HCT116 (cell line): Measurements from ENCODE around the gene PLEKHG5. TPM values are rescaled to one million over a fixed set of nuclear protein-coding genes. Genes with fewer than 3 reads are reported as not detected.

Experiments
- ATAC-seq: fragments of 200-7000 bp; cut with Tn5 transposase; 2 replicates; pipeline ENCODE4 v1.9.1; 2020; ENCODE audit warnings: mild to moderate bottlenecking, moderate library complexity
- BruUV-seq: library from RNA; stranded (reverse); fragments of 400-500 nt; replicated peaks from 2 replicates; lab custom pipeline; 2021; lab: Mats Ljungman, UMichigan
- CTCF ChIA-PET: fragments of 300-600 bp; sonication (Branson Sonifier 250); formaldehyde crosslinking; loops from one replicate; lab custom pipeline; 2021; ENCODE audit warnings: antibody characterized with exemption; lab: Charles Lee
- POLR2A ChIA-PET: fragments of 300-600, 350-600 bp; sonication (Branson Sonifier 250); formaldehyde crosslinking; loops from one replicate; lab custom pipeline; 2021; ENCODE audit warnings: antibody characterized with exemption; lab: Charles Lee
- RAD21 ChIA-PET, 2 experiments: fragments of 300-600 bp; sonication (Branson Sonifier 250); formaldehyde crosslinking; loops; one replicate each; lab custom pipeline; 2023; ENCODE audit warnings: low total read pairs in 2 of 2; ENCODE audit not compliant: uncharacterized antibody in 2 of 2, unreplicated experiment in 2 of 2, low non-redundant PET in 1 of 2; lab: Charles Lee
- DNase-seq: peaks from one replicate; pipeline ENCODE4 v3.0.0-alpha.2; 2010; ENCODE audit warnings: low read depth, low spot score
- H2AFZ ChIP-seq: fragments of 200-600 bp; shearing (Covaris generic), sonication (generic); 2 replicates; pipeline ENCODE4 v1.6.1; 2017; ENCODE audit warnings: low read depth, mixed run types, mixed read lengths, antibody characterized with exemption, low read length; ENCODE audit not compliant: poor library complexity, severe bottlenecking
- H3K27ac ChIP-seq: 2 replicates; pipeline ENCODE4 v1.5.1; 2012; ENCODE audit warnings: low read depth, low read length
- H3K27me3 ChIP-seq: fragments of 200-600 bp; sonication (generic); 2 replicates; pipeline ENCODE4 v1.6.1; 2016; ENCODE audit warnings: mixed run types, low read length, mixed read lengths; ENCODE audit not compliant: insufficient read depth
- H3K36me3 ChIP-seq, 2 experiments: fragments of 200-500 bp in 1 of 2; fragments of 200-600 bp in 1 of 2; sonication (Bioruptor generic) in 1 of 2; sonication (generic) in 1 of 2; 2 replicates each; pipeline versions ENCODE4 v1.5.1 to v1.6.1; 2014 to 2016; ENCODE audit warnings: low read length in 2 of 2, inconsistent platforms in 1 of 2, mixed read lengths in 1 of 2, mixed run types in 1 of 2; ENCODE audit not compliant: insufficient read depth in 2 of 2, control insufficient read depth in 1 of 2
- H3K4me1 ChIP-seq, 2 experiments: fragments of 200-600 bp in 1 of 2; sonication (generic) in 1 of 2; 2 replicates each; pipeline versions ENCODE4 v1.5.1 to v1.6.1; 2012 to 2017; ENCODE audit warnings: low read length in 2 of 2, inconsistent platforms in 1 of 2, mild to moderate bottlenecking in 1 of 2, mixed read lengths in 1 of 2, mixed run types in 1 of 2, moderate library complexity in 1 of 2; ENCODE audit not compliant: insufficient read depth in 2 of 2, control insufficient read depth in 1 of 2
- H3K4me2 ChIP-seq: fragments of 200-600 bp; sonication (generic); 2 replicates; pipeline ENCODE4 v1.6.1; 2017; ENCODE audit warnings: mixed run types, low read length, mixed read lengths
- H3K4me3 ChIP-seq, 2 experiments: fragments of 200-600 bp in 1 of 2; sonication (generic) in 1 of 2; replicated peaks in 1 of 2; 2 replicates each; pipeline ENCODE4 v1.5.1; 2011 to 2016; ENCODE audit warnings: low read length in 2 of 2, control low read depth in 1 of 2, low read depth in 1 of 2, mild to moderate bottlenecking in 1 of 2, mixed read lengths in 1 of 2, mixed run types in 1 of 2
- H3K79me2 ChIP-seq: fragments of 200-600 bp; sonication (generic); 2 replicates; pipeline ENCODE4 v1.6.1; 2017; ENCODE audit warnings: mild to moderate bottlenecking, mixed run types, low read length, moderate library complexity, mixed read lengths; ENCODE audit not compliant: insufficient read depth
- H3K9ac ChIP-seq: fragments of 200-600 bp; sonication (generic); 2 replicates; pipeline ENCODE4 v1.6.1; 2016; ENCODE audit warnings: low read length, mixed read lengths
- H3K9me2 ChIP-seq: fragments of 200-600 bp; sonication (generic), shearing (Covaris generic); 2 replicates; pipeline ENCODE4 v1.6.1; 2017; ENCODE audit warnings: mixed run types, mild to moderate bottlenecking, moderate library complexity; ENCODE audit not compliant: insufficient read depth
- H3K9me3 ChIP-seq, 2 experiments: fragments of 200-500 bp in 1 of 2; fragments of 200-600 bp in 1 of 2; sonication (Bioruptor generic) in 1 of 2; sonication (generic) in 1 of 2; 2 replicates each; pipeline ENCODE4 v1.6.1; 2014 to 2017; ENCODE audit warnings: low read length in 2 of 2, mixed read lengths in 2 of 2, inconsistent platforms in 1 of 2, low read depth in 1 of 2, mild to moderate bottlenecking in 1 of 2, mixed run types in 1 of 2, moderate library complexity in 1 of 2; ENCODE audit not compliant: control insufficient read depth in 1 of 2, insufficient read depth in 1 of 2
- H4K20me1 ChIP-seq: fragments of 200-600 bp; sonication (generic), shearing (Covaris generic); 2 replicates; pipeline ENCODE4 v1.6.1; 2017; ENCODE audit warnings: mixed run types, mild to moderate bottlenecking, moderate library complexity; ENCODE audit not compliant: insufficient read depth
- ATF3 ChIP-seq: IDR thresholded peaks from 2 replicates; pipeline ENCODE4 v1.6.1; 2012
- CBX3 ChIP-seq: IDR thresholded peaks from 2 replicates; pipeline ENCODE4 v1.6.1; 2012; ENCODE audit warnings: low read depth
- CTCF ChIP-seq, 3 experiments: fragments of 200-600 bp in 1 of 3; sonication (generic) in 1 of 3; IDR thresholded peaks in 2 of 3; conservative IDR thresholded peaks in 1 of 3; 2 replicates each; pipeline ENCODE4 v1.5.1; 2012 to 2017; ENCODE audit warnings: low read depth in 2 of 3, low read length in 2 of 3, antibody characterized with exemption in 1 of 3, borderline replicate concordance in 1 of 3, control low read depth in 1 of 3, mild to moderate bottlenecking in 1 of 3, mixed read lengths in 1 of 3, mixed run types in 1 of 3, moderate library complexity in 1 of 3; ENCODE audit not compliant: insufficient read depth in 1 of 3
- EGR1 ChIP-seq: IDR thresholded peaks from 2 replicates; pipeline ENCODE4 v1.6.1; 2012; ENCODE audit warnings: low read depth
- EZH2 ChIP-seq: fragments of 200-600 bp; sonication (generic); IDR thresholded peaks from 2 replicates; pipeline ENCODE4 v1.6.1; 2017; ENCODE audit warnings: antibody characterized with exemption, mixed run types
- FOSL1 ChIP-seq: IDR thresholded peaks from 2 replicates; pipeline ENCODE4 v1.6.1; 2012; ENCODE audit warnings: low read depth
- MAX ChIP-seq: IDR thresholded peaks from 2 replicates; pipeline ENCODE4 v1.6.1; 2012
- POLR2AphosphoS5 ChIP-seq: IDR thresholded peaks from 2 replicates; pipeline ENCODE4 v1.6.1; 2011; ENCODE audit warnings: mild to moderate bottlenecking, low read depth, low read length, moderate library complexity
- RAD21 ChIP-seq: IDR thresholded peaks from 2 replicates; pipeline ENCODE4 v1.6.1; 2012; ENCODE audit warnings: low read depth, mild to moderate bottlenecking
- SIN3A ChIP-seq: IDR thresholded peaks from 2 replicates; pipeline ENCODE4 v1.6.1; 2012; ENCODE audit warnings: low read depth
- SP1 ChIP-seq: IDR thresholded peaks from 2 replicates; pipeline ENCODE4 v1.6.1; 2012; ENCODE audit warnings: low read depth
- SRF ChIP-seq: IDR thresholded peaks from 2 replicates; pipeline ENCODE4 v1.6.1; 2012; ENCODE audit warnings: low read depth
- TCF7L2 ChIP-seq: IDR thresholded peaks from 2 replicates; pipeline ENCODE4 v1.7.0; 2011; ENCODE audit warnings: borderline replicate concordance, inconsistent platforms; ENCODE audit not compliant: insufficient read depth, insufficient read length; ENCODE audit errors: extremely low read depth
- YY1 ChIP-seq: IDR thresholded peaks from 2 replicates; pipeline ENCODE4 v1.6.1; 2011; ENCODE audit warnings: low read length, low read depth, moderate library complexity, mild to moderate bottlenecking; ENCODE audit not compliant: insufficient replicate concordance; ENCODE audit errors: extremely low read depth
- ZNF274 ChIP-seq: fragments of 200-500 bp; sonication (Bioruptor generic); IDR thresholded peaks from 2 replicates; pipeline ENCODE4 v1.6.1; 2014; ENCODE audit warnings: mild to moderate bottlenecking, low read depth, low read length, inconsistent platforms
- intact Hi-C: fragments of 100-400 bp; cut with micrococcal nuclease; formaldehyde crosslinking; loops from 2 replicates; pipeline ENCODE4 v1.10.0; 2022
- total RNA-seq: library from RNA; stranded (reverse); gene quantifications from one replicate; pipeline ENCODE4 v1.2.1, GENCODE V29; 2021; ENCODE audit not compliant: unreplicated experiment
- TF ChIP-seq, protein P1 (sequence below): IDR thresholded peaks from 2 replicates; pipeline ENCODE4 v1.6.1; 2011; ENCODE audit warnings: mild to moderate bottlenecking, low read length, moderate library complexity; ENCODE audit not compliant: insufficient replicate concordance; ENCODE audit errors: extremely low read depth

Gene PLEKHG5
- total RNA-seq, 1 experiment from 2014 or later, result 33.0 TPM

DNA sequence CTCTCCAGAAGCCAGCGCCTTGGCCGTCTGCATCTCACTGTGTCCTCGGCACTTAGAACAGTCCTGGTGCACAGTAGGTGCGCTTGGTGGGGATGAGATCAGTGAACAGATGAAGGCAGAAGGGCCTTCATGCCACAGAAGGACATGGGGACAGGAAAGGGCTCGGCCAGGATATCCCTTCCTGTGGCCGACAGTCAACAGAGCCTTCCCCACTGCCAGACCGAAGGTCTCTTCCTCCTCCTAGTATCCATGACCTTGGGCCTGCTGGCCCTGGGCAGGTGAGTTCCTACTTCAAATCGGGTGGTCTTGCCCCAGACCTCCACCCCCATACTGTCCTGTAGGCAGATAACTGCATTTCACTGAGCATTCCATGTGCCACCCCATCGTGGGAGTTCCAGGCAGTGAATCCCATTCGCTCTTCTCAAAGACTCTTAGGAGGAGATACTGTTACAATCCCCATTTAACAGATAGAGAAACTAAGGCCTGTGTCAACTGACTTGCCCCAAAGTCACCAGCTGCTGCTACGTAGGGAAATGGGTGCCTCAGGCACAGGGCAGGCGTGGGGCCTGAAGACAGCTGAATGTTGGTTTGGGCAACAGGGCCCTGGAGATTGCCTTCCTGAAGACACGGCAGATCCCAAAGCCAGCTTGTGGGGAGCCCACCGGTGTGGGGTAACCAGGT, 3.5 kb downstream of the PLEKHG5 start:
- POLR2A ChIA-PET, result no interaction called here
- Histone ChIP-seq H4K20me1 (no peaks in the 10 kb centered on the region), H3K79me2 (peaks cover 5% of the 10 kb centered on the region; the same call in 1 of the 2 replicates), H3K4me3 (no peak overlapping the region), H3K27ac (peak overlapping the region; percentile 87; the same call in 1 of the 2 replicates), H3K36me3 (no peaks in the 10 kb centered on the region)
- RAD21 ChIA-PET, result no interaction called here
- ATAC-seq, result no peak
- intact Hi-C loops, result loop anchor here (5.0 kb wide), 1 partner anchor 729 kb away; no protein-coding TSS in a partner anchor
- TF ChIP-seq RAD21 (no peak), EZH2 (no peak), CTCF (IDR thresholded peaks at IDR 0.05 in 2 of 3, conservative IDR thresholded peaks at IDR 0.05 in 1 of 3; ENCODE audit: borderline replicate concordance in 1 of 3, insufficient read depth in 1 of 3, low read depth in 2 of 3, low read length in 2 of 3) (no peak), MAX (no peak), EGR1 (no peak), ZNF274 (no peak), POLR2AphosphoS5 (no peak), FOSL1 (no peak), SP1 (no peak), CBX3 (no peak), SRF (no peak), TCF7L2 (no peak), SIN3A (no peak), ATF3 (no peak), YY1 (no peak)
- TF ChIP-seq, protein P1, sequence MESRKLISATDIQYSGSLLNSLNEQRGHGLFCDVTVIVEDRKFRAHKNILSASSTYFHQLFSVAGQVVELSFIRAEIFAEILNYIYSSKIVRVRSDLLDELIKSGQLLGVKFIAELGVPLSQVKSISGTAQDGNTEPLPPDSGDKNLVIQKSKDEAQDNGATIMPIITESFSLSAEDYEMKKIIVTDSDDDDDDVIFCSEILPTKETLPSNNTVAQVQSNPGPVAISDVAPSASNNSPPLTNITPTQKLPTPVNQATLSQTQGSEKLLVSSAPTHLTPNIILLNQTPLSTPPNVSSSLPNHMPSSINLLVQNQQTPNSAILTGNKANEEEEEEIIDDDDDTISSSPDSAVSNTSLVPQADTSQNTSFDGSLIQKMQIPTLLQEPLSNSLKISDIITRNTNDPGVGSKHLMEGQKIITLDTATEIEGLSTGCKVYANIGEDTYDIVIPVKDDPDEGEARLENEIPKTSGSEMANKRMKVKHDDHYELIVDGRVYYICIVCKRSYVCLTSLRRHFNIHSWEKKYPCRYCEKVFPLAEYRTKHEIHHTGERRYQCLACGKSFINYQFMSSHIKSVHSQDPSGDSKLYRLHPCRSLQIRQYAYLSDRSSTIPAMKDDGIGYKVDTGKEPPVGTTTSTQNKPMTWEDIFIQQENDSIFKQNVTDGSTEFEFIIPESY, result no peak
- TF ChIP-seq, all 23 proteins: peak for 0
- CTCF ChIA-PET, result interaction anchor here (2.1 to 2.9 kb wide), 2 partner anchors 8 to 16 kb away, joined by 10 read pairs; no protein-coding TSS in a partner anchor
- Histone ChIP-seq H2AFZ (no peak overlapping the region), H3K27me3 (no peaks in the 10 kb centered on the region), H3K9ac (no peak overlapping the region), H3K4me2 (no peak overlapping the region), H3K9me3 (no peaks in the 10 kb centered on the region), H3K9me2 (no peaks in the 10 kb centered on the region), H3K4me1 (peaks cover 25 to 48% of the 10 kb centered on the region in 2 experiments)
- no TSS peak for BruUV-seq
- no peak for DNase-seq
